LoVo (cell line): Measurements from ENCODE around the gene TMEM61.
A peak's percentile ranks its signal among the peaks of the same experiment; 100 is the strongest.
"Not testable (repeated sequence)": the region's sequence is repeated elsewhere in the genome, so short reads cannot be mapped to it uniquely, and the experiment has no call there.

Experiments used
- DNase-seq: peaks from one replicate; pipeline ENCODE4 v3.0.0-alpha.2; 2016; ENCODE audit warnings: low spot score

The TMEM61 gene

DNA sequence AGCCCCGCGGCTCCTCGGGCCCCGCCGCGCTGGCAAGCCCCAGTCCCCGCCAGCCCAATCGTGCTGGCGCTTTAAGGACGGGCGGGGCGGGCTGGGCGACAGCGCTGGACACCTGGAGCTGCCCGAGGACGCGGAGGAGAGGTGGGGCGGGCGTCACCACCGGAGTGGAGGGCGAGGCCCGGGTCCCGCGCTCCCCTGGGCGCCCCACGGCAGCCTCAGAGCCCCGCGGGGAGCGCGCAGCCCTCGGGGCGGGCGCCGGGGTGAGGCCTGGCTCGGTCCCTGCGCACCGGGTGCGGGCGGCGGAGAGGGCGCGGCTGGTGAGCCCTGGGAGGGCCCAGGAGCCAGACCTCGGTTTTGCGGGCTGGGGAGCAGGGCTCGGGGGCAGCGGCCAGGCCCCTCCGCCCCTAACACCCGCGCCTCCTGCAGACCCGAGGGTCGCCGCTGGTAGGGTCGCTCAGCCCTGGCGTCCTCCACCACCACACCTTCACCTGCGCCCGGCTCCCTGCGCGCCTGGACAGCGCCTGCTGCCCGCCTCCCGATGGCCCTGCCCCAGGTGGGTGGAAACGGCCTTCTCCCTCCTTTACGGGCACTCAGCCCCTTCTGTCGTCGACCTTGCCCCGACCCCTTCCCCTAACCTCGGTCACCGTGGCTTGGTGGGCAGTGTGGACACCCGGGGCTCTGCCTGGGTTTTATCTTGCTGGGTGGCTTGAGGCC lies at the start of gene TMEM61:
TMEM61 (plus strand) TSS at position 101 of the 714 bp plus-strand sequence; CDS start at position 539, 438 bp downstream.
- peak; percentile 8 for DNase-seq

DNA sequence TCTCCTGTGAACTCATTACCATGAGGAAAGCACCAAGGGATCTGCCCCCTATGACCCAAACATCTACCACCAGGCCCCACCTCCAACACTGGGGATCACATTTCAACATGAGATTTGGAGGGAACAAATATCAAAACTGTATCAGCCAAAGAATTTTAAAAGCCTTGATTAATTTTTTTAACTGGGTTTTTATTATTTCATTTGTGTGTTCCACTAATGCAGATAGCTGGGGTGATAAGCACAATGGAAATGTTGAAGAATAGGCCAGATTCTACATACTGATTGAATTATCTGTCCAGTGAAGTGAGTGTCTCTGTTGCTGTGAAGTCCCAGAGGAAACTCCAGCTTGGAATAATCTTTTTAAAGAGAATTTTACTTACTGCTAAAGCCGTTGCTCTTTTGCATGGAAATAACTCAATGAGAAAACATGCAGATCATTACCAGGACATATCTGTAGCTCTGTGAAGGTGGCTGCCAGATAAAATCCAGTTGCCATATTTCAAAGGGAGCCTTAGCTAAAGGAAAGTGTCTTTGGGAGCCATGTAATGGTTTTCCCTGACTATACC lies 49.1 kb upstream of the TMEM61 start:
- no peak for DNase-seq

DNA sequence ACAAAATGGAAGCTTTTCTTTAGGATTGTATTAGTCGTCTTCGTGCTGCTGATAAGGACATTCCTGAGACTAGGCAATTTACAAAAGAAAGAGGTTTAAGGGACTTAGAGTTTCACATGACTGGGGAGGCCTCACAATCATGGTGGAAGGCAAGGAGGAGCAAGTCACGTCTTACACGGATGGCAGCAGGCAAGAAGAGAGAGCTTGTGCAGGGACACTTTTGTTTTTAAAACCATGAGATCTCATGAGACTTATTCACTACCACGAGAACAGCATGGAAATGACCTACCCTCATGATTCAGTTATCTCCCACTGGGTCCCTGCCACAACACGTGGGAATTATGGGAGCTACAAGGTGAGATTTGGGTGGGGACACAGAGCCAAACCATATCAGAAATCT lies 46.3 kb upstream of the TMEM61 start:
- DNase-seq, result not testable (repeated sequence)

DNA sequence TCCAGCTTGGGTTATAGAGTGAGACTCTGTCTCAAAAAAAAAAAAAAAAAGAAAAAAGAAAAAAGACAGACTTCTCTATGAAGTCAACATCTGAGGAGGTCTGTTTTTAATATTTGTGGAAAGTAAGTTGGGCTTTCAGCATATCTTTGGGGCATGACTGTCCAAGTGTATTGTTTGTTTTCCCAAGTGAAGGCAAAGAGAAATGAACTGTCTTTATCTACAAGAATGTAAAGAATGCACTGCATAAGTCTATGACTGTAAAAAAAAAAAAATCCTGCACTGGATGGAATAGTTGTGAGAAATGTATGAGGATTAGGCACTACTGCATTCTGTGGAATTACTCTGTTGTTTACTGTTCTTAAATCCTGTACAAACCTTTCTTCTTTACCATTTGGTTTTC lies 45.6 kb upstream of the TMEM61 start:
- DNase-seq, result no peak

DNA sequence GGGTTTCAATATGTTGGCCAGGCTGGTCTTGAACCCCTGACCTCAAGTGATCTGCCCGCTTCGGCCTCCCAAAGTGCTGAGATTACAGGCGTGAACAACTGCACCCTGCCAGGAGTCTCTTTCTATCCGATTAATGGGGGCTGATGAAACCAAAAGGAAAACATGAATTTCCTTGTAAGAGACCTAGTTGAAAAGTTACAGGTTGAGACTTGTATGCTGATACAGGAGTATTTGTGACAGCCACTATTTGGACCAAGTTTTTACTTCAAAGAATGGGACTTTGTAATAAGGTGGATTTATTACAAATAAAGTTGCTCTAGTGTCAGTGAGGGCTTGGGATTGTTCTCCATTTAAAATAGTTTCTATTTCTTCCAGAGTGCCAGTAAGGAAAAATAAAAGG lies 43.6 kb upstream of the TMEM61 start:
- DNase-seq, result no peak

DNA sequence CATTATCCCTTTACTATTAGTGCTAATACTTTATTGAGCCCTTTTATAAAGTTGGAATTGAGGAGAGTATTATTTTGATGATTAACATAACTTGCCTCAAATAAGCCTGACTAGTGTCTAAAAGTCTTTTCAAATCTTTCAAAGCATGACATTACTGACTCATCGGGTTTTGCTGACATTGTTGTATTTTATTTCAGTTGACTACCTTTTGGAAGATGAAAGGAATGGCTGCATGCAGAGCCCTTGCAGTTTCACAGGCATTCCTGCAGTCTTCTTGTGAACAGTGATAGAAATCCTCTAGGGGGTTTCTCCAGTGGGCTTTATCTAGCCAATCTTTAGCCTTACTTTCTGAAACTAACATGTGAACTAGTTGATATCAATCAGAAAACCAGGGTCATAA lies 43.0 kb upstream of the TMEM61 start:
- DNase-seq, result no peak

DNA sequence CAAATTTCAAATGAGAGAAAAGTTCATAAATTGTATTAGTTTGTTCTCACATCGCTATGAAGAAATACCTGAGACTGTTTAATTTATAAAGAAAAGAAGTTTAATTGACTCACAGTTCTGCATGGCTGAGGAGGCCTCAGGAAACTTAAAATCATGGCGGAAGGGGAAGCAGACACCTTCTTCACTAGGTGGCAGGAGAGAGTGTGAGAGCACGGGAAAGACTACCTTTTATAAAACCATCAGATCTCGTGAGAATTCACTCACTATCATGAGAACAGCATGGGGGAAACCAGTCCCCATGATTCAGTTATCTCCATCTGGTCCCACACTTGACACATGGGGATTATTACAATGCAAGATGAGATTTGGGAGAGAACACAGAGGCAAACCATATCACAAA lies 41.5 kb upstream of the TMEM61 start:
- DNase-seq, result not testable (repeated sequence)

DNA sequence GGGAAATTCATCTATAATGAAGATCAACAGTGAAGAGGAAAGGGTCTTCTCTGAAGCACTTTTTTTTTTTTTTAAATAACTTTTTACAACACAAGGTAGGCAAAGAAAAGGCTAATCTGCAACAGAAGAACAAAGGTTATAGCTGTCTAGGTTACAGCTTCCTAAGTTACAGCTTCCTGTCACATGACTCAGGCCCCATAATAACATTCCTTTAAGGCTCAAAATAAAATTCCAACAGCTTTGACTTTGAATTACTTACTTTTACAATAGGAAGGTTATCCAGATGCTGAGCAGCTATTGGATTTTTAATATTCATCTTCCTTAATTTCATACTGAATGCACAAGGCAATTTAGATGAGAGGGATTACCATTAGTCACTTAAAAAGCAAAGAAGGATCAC lies 40.4 kb upstream of the TMEM61 start:
- DNase-seq, result no peak

DNA sequence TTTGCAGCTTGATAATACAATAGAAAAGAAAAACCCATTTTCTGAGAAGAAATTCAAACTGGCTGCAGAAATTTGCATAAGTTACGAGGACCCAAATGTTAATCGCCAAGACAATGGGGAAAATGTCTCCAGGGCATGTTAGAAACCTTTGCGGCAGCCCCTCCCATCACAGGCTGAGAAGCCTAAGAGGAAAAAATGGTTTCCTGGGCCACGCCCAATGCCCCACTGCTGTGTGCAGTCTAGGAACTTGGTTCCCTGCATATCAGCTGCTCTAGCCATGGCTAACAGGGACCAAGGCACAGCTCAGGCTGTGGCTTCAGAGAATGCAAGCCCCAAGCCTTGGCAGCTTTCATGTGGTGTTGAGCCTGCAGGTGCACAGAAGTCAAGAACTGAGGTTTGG lies 37.5 kb upstream of the TMEM61 start:
- no peak for DNase-seq

DNA sequence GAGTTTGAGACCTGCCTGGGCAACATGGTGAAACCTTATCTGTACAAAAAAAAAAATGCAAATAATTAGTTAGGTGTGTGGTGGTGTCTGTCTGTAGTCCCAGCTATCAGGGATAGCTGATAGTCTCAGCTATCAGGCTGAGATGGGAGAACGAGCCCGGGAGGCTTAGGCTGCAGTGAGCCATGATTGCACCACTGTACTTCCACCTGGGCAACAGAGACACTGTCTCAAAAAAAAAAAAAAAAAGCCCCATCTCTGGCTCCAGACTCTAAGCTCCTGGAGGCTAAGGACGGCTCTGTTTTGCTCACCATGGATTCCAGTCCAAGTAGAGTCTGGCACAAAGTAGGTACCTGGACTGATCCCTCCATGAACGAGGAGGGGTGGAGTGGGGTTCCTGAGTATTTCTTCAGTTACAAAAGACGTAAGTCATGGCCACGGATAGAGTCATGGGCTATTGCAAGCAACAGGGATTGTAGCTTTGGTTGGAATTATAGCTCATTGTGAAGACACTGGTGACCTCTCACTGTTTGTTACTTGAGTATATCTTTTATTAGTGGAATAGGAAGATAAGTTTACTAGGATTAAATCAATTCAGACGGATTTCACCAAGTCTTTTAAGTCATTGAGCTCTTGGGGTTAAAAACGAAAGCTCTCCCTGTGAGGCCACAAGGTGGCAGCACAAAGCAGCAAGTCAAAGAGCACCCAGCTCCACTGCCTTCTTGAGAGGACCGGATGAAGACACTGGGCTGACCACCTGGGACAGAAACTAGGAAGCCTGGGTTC lies 35.6 kb upstream of the TMEM61 start:
- peak; percentile 78 for DNase-seq

DNA sequence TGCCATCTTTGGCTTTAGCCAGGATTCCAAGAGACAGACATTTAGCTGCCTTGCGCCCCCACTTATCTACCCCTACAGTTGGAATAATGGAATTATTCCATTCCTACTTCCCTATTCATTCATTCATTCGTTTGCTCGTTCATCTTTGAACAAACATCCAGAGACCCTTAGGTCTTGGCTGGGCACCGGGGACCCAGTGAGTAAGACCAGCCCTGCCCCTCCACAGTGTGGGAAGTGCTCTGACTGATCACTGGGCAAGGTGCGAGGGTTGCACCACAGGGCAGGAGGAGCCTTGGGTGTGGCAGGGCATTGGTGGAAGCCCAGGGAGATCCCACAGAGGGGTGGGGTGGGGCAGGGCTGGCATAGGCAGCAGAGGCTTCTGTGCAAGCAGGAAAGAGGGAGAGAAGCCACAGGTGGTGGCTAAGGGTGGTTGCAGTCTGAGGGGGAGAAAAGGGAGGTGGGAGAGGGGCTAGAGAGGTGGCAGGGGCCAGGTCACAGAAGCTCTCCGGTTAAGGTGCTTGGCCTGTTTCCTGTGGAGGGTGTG lies 35.0 kb upstream of the TMEM61 start:
- peak; percentile 76 for DNase-seq

DNA sequence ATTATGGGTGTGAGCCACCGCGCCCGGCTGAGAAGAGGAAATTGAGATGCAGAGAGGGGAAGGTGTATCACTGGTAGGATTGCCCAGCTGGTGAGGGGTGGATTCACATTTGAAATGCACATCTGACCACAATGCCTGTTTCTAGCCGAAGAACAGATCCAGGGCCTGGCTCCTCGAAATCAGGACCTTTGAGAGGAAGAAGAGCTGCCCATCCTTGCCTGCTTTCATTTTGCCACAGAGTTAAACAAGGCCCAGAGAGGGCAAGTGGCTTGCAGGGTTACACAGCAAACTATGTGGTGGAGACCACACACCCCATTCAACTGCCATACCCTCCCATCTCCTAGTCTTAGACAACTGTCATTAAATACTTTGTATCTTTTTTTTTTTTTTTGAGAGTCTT lies 32.9 kb upstream of the TMEM61 start:
- DNase-seq, result no peak

DNA sequence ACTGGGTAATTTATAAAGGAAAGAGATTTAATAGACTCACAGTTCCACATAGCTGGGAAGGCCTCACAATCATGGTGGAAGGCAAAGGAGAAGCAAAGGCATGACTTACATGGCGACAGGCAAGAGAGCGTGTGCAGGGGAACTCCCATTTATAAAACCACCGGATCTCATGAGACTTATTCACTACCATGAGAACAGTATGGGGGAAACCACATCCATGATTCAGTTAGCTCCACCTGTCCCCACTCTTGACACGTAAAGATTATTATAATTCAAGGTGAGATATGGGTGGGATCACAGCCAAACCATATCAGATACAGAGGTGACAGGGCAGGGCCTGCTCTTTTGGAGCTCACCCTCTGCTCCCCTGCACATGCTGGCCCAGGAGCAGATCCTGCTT lies 31.4 kb upstream of the TMEM61 start:
- no peak for DNase-seq

DNA sequence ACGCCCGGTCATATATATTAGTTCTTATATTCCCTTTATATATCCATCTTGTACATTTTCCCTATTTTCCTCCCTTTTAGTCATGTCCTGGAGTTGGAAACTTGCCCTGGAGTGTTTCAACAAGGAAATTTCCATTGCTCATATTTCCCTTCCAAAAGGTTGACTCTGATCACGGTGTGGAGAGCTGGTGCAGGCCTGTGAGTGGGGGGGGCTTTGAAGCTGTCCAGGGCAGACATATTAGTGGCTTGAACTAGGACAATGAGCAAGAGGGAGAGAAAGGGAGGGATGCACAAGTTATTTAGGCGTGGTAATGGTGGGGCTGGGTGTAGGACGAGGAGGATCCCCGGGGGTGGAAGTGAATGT lies 30.4 kb upstream of the TMEM61 start:
- no peak for DNase-seq

DNA sequence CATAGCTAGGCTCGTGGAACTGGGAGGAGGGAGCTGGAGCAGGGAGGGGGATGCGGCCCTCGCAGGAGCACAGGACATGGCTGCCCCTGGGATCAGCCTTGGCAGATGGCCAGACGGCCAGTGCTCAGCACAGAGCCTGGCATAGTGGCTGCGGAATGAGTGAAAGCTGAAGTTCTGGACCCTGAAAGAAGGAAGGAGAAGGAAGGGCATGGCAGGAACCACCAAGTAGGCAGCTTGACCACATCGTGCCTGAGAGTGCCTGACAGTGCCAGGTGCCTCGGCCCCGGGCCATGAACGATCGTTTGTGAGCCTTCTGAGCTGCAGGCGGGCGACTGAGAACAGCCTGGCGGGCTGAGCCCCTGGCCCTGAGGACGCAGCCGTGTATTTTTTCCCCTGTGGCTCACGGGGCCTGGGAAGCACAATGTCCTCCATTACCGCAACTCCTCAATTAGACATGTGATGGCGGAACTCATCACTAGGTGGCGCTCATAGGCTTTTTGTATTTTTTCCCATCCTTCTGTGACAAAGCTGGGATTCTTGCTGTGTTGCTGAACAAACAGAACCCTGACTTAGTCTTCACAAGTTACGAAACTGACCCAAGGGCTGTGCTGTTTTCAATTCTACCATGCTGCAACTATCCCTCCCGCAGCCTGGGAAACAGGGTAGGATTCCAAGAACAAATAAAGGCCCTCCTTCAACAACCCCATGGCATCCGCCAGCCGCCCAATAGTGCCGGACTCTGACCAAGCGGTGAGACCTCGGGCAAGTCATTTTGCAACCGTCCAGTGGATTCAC lies 29.9 kb upstream of the TMEM61 start:
- DNase-seq, result peak; percentile 71

DNA sequence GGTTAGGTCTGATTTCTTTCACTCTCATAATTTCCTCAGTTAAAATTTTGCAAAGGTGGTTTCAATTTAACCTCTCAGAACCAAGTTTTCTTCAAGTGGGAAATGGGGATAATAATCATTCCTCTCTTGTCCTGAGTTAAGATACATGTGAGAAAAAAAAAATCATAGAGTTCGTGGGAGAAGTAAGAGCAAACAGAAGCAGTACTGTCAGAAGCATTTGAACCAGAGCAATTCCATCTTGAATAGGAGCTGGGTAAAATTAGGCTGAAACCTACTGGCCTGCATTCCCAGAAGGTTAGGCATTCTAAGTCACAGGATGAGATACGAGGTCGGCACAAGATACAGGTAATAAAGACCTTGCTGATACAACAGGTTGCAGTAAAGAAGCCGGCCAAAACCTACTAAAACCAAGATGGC lies 28.6 kb upstream of the TMEM61 start:
- no peak for DNase-seq

DNA sequence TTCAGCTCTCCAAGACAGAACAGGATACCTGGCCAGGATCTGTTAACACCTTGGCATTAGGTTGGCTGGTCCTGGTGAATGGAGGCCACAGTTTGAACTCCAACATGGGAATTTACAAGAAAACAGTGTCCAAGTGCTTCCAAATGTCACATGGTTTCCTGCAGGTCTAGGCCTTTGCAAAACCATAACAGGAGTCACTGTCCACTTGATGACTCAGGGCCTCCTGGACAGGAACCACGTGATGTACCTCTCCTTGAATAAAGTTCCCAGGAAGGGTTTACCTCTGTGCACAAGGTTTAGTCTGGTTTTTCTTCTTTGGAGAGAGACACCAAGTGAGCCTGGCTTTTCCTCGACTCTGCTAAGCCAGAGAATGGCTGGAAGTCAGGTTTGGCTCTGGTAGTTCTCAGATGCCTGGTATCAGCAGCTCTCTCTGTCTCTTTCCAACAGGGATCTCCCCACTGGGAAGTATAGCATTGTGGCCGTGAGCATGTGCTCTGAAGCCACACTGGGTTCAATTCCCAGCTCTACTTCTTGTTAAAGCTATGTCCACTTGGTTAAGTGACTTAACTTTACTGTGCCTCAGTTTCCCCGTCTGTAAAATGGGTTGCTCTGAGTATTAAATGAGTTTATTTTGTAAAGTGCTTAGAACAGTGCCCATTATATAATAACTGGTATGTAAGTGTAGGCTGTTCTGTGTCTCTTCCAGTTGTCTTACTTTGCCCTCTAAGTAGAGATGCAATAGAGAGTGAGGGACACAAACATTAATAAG lies 27.3 kb upstream of the TMEM61 start:
- peak; percentile 9 for DNase-seq

DNA sequence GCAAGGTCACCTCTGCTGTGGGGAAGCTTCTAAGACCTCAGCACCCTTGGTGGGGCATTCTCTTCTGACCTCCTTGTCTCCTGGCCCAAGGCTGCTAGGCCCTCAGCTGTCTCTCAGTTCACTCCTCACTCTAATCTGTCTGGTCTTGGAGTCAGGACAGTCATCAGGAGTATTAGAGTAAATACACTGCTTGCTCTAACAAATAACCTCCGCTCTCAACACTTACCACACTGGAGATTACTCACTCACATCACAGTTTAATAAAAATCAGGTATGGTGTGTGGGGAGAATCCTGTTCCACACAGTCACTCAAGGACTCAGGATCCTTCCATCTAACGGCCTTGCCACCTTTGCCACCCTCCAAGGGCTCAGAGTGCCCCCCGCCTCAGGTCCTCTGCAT lies 26.6 kb upstream of the TMEM61 start:
- no peak for DNase-seq

DNA sequence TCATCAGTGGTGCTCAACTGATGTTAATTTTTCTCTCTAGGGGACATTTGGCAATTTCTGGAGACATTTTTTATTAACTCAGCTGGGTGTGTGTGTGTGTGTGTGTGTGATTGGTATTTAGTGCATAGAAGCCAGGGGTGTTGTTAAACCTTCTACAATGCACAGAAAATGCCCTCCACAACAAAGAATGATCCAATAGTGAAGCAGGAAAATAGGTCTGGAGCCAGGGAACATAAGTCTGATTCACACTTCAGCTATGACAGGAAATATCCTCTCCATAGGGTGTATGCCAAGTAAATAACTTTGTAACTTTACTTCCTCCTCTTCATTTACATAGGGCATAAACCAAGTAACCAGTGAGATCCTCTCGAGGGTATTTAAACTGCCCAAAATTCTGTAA lies 25.1 kb upstream of the TMEM61 start:
- DNase-seq, result peak; percentile 76

DNA sequence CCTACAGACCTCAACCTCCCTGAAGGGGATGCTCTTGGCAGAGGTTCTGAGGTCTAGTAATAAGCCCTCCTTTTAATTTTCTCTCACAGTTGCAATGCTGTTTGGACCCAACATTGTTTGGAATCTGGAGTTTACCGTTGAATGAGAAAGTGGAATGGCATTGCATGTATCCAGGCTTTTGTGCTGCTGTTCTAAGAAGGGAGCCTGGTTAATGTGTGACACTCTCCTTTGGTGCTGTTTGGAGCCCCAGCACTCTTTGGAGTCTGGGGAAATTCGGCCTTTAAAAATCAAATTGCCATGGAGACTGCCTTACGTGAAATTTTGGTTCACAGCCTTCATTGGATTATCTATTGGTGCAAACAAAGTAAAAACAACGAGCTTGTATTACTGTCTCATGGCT lies 23.7 kb upstream of the TMEM61 start:
- no peak for DNase-seq

DNA sequence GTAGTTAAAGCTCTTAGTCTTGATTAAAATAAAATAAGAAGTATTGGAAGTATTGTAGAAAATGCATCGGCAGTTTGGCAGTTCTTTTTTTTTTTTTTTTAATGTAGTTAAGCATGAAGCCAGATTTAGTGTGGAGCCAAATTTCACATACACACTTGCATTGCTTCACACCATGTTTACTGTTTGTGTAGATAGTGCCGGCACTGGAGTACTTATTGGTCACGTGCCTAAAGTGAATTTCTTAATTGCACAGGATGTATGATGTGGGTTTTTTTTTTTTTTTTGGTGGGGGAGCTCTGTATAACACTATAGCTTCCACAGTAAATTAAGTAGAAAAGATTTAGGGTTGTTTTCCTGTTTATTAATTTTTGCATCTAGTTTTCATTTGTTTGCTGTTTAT lies 21.2 kb upstream of the TMEM61 start:
- no peak for DNase-seq
